ENCODE data around the gene SLC22A5. TPM values are rescaled to one million over a fixed set of nuclear protein-coding genes. Genes with fewer than 3 reads are reported as not detected.
"Not testable (repeated sequence)": the region's sequence is repeated elsewhere in the genome, so short reads cannot be mapped to it uniquely, and the experiment has no call there.

Gene SLC22A5
- total RNA-seq, 1 donor from 2014 or later: 3.4 TPM

DNA sequence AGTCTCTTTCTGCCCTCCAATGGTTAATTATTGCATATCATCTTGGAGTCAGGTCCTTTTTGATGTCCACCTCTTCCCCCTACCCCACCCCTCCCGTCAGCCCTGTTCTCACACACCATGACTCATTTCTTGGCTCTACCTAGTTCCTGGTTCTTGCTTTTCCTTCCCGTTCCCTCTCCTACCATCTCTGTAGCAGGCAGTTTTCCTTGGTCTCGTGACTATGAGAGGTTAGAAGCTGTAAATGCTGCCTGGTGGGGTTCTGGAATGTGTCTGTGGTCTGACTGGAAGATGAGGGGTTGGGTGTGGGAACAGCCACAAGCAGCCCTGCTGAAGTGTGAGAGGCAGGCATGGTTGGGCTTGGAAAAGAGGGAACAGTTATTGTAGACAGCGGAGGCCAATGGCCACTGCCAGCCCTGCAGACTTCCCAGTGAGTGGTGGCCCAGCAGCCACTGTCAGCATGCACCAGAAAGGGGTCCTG, 18.2 kb downstream of the SLC22A5 start:
- DNase-seq (ENCODE audit: low read depth in 2 of 2): peak; percentile 88 to 97

DNA sequence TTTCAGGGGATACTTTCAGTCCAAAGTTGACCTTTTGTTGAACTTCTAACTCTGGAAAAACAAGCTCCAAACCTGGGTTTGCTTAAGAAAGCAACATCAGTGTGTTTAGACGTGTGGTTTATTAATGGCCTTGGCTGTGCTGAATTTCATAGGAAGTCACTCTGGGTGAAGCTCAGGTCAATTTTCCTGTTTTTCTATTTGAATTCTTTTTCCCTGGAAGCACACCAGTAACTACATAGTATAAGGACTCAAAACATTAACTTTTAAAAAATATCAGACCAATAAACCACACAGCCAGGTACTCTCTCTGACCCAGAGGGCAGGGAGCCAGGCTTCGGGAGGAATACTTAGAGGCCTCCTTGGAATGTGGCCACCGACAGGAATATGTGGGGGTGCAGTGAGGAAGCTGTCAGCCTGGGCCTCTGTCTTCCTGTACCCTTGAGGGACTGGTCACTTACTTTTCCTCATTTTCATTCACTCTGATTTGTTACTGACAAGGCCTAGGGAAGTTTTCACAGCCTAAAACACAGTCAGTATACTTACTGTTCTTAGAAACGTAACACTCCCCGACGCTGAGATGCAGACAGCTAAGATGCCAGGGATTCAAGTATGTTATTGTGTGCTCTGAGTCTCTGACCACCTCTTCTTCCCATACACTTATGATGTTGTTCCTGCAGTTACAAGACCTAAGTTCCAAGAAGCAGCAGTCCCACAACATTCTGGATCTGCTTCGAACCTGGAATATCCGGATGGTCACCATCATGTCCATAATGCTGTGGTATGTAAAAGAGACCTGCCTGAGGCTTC, 18.9 kb downstream of the SLC22A5 start:
- DNase-seq (ENCODE audit: low read depth in 2 of 2): peak; percentile 84 to 93

DNA sequence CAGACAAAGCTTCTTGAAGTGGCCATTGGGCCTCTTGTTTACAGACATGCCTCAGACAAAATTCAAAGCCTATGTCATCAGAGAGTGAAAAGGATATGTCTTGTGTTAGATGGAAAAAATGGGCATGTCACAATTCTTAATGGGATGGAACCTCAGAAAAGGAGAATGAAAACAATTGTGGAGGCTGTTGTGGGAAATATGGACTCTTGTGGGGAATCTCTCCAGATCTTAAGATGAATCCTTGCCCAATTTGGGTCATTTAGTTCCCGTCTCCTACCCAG, 19.5 kb downstream of the SLC22A5 start:
- no peak for DNase-seq (ENCODE audit: low read depth in 2 of 2)

DNA sequence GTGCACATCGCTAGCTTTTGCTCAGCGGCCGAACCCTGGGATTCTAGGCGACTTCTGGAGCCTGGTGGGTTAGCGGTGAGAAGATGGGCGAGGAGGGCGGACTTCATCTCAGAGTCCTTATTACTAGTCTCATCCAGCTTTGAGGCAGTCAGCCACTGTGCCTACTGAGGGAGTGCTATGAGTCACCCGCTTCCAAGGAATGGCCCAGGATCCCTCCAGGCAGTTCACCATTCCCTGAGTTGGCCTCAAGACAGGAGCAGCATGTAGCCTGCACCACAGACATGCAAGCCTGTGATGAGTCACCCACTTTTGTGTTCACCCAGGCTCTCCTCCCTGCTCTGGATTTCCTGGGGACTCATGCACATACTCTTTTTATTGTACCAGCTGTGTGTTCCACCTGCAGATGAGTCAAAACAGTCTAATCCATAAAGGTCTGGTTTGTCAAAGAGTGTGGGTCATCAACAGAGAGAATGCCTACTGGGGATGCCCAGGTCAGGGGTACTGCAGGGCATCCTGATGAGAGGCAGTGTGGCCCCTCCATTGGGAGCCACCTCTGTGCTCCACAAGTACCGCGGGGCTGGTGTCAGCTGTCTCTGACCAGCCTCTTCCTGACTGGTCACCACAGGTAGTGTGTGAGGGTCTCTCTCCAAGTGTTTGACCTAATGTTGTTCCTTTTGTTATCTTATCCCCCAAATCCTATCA, 20.2 kb downstream of the SLC22A5 start:
- peak in 1 of 2 donors; percentile 98 for DNase-seq (ENCODE audit: low read depth in 2 of 2)

DNA sequence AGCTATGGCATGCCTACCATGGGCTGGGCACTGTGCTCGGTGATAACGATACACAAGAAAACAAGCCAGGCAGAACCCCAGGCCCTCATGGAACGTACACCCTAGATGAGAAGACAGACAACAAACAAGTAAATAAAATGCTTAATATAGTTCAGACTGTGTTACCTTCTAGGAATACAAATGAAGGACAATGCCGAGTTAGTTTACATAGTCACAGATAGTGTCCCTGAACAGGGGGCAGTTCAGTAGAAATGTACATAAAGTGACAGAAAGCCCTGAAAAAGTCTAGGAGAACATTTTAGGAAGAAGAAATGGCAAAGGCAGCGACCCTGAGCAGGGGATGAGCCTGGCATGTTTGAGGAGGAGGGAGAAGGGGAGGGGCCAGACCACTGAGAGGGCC, 21.7 kb downstream of the SLC22A5 start:
- DNase-seq (ENCODE audit: low read depth in 2 of 2): no peak

DNA sequence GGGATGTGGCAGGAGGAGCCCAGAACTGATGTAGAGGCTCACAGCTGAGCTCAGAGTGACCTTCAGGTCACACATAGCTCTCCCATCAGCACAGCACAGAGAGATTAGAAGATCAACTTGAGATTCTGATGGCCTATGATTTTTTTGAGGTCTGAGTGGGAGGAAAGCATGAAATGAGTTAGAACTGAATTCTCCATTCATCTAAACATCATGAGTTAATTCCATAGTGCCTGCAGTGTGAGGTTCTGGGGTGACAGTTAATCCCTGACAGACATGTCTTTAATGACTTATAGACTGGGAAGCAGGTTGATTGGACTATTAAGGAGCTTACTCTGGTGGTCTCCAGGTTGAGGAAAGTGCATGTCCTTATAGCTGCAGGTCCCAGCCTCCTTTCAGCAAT, 22.4 kb downstream of the SLC22A5 start:
- DNase-seq (ENCODE audit: low read depth in 2 of 2): no peak

DNA sequence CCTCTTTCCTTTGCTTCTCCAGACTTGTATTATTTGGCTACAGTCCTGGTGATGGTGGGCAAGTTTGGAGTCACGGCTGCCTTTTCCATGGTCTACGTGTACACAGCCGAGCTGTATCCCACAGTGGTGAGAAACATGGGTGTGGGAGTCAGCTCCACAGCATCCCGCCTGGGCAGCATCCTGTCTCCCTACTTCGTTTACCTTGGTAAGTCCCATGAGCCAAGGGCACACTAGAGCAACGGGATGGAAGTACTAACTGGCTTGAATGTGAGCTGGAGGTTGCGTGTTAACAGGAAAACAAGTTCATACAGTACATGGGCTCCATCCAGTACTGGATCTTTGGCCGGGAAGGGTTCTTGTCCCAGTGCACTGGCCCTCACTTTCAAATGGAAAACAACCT, 22.9 kb downstream of the SLC22A5 start:
- DNase-seq (ENCODE audit: low read depth in 2 of 2): no peak

DNA sequence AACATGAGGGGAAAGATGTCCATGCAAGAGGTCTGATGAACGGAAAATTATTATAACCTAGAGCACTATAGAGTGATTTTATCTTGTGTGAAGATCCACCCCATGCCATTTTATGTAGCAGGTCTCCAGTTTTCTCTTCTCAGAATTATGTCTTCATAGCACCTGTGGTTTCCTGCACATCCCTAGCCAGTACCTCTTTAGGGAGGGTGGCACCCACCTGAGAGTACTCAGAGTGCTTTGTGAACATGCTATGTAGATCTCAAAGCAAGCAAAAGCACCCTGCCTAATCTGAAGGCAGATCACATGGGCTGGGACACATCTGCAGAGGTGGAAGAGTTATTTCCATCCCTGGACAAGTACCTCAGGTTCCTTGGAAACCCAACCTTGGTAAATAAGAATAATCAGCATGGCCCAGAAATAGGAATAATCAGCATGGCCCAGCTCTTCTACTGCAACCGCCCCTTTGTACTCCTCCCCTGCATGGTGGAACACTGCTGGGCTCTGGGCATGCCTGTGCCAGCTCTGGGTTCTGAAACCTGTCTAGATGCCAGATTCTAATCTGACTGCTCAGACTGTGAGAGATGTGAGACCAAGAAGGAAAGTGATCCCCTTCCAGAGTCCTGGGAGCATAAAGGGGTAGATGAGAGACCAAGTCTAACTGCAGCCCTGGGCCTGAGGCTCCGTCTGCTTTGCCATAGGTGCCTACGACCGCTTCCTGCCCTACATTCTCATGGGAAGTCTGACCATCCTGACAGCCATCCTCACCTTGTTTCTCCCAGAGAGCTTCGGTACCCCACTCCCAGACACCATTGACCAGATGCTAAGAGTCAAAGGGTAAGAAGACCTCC, 23.7 kb downstream of the SLC22A5 start:
- DNase-seq (ENCODE audit: low read depth in 2 of 2): no peak

DNA sequence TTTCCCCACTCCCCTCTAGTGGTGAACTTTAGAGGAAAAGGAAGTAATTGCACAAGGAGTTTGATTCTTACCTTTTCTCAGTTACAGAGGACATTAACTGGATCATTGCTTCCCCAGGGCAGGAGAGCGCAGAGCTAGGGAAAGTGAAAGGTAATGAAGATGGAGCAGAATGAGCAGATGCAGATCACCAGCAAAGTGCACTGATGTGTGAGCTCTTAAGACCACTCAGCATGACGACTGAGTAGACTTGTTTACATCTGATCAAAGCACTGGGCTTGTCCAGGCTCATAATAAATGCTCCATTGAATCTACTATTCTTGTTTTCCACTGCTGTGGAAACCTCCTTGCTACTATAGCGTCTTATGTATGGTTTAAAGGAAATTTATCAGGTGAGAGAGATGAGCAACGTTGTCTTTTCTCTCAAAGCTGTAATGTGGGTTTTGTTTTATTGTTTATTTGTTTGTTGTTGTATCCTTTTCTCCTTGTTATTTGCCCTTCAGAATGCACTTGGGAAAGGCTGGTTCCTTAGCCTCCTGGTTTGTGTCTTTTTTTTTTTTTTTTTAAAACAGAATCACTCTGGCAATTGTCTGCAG, 25.3 kb downstream of the SLC22A5 start:
- DNase-seq (ENCODE audit: low read depth in 2 of 2): no peak

DNA sequence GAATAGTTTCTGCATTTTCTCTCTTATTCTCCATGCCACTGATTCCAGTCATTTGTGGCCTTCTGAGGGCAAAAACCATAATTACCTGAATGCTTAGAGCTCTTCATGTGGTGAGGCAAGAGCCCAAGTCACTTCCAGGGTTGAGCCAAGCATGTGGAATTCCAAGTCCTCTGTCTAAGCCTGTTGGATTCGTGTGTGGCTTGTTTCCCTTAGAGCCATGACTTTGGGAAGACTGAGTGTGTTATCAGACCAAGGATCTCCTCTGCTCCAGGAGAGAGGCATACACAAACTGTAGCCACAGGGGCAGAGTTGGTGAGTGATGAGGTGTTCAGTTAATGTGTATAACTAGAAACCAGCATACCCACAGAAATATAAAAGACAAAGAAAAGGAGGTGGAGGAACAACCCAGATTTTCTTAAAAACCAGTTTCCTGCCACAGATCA, 27.1 kb downstream of the SLC22A5 start:
- no peak for DNase-seq (ENCODE audit: low read depth in 2 of 2)

DNA sequence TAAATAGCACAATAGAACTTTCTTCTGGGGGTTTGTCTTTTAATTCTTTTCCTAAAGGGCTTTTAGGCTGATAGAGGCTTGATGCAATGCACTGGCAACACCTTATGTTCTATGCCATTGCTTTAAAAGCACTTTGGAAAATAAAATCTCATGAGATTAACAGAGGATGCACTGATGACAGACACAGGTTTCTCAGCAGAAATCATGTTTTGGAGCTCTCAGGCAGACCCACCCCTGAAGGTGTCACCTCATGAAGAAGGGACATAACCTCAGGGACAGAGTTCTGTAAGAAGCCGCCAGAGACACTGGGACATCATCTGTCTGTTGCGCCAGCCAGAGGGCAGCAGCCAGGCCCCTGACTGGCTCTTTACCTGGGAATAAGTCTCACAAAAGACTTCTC, 27.7 kb downstream of the SLC22A5 start:
- DNase-seq (ENCODE audit: low read depth in 2 of 2): no peak

DNA sequence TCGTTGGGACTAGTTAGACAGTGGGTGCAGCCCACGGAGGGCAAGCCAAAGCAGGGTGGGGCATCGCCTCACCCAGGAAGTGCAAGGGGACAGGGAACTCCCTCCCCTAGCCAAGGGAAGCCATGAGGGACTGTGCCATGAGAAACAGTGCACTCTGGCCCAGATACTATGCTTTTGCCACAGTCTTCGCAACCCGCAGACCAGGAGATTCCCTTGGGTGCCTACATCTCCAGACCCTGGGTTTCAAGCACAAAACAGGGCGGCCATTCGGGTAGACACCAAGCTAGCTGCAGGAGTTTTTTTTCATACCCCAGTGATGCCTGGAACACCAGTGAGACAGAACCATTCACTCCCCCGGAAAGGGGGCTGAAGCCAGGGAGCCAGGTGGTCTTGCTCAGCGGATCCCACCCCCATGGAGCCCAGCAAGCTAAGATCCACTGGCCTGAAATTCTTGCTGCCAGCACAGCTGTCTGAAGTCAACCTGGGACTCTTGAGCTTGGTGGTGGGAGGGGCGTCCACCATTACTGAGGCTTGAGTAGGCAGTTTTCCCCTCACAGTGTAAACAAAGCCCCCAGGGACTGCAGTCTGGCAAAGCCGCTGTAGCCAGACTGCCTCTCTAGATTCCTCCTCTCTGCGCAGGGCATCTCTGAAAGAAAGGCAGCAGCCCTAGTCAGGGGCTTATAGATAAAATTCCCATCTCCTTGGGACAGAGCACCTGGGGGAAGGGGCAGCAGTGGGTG, 28.6 kb downstream of the SLC22A5 start:
- not testable (repeated sequence) for DNase-seq (ENCODE audit: low read depth in 2 of 2)

DNA sequence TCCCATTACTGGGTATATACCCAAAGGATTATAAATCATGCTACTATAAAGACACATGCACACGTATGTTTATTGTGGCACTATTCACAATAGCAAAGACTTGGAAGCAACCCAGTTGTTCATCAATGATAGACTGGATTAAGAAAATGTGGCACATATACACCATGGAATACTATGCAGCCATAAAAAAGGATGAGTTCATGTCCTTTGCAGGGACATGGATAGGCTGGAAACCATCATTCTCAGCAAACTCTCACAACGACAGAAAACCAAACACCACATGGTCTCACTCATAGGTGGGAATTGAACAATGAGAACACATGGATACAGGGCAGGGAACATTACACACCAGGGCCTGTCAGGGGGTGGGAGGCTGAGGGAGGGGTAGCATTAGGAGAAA, 34.5 kb downstream of the SLC22A5 start:
- not testable (repeated sequence) for DNase-seq (ENCODE audit: low read depth in 2 of 2)

DNA sequence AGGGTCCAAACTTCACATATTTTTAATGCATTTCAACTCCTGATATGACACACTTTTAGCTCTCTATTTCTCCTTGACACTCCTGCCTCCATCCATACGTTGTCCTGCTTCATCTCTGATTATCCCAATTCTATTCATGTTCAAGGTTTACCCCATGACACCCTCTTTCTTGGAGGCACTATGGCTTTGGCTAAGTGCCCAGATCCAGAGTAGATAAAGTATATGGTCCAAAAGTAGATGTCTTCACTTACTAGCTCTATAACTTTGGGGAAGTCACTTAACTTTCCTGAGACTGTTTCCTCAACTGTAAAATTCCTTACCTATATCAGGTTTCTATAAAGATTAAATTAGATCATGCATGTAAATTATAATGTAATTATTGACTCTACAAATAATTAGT, 36.1 kb downstream of the SLC22A5 start:
- DNase-seq (ENCODE audit: low read depth in 2 of 2): no peak

DNA sequence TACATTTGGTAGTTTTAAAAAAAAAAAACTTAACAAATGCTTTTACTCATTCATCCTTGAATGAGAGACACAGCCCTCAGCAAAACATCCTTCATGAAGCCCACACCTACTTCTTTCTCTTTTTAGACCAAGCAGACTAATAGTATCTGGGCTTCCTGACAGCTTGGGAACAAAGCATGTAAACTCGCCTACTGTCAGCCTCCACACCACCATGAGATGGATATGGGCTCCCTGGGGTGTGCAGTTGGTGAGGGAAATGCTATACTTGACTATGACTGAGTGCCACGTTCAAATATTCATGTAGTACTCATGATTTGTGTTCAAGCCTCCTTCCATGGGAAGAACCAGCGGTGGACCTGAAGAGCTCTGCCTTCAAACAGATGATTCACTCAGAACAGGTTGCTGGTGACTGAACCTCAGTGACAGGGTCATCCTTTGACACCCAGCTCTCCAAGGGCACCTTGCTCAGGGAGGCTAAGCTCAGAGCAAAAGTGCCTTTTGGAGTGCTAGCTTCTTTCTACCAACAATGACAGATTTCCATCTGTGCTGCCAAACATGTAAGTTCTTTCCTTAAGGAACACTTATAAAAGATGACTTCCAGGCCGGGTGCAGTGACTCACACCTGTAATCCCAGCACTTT, 36.8 kb downstream of the SLC22A5 start:
- DNase-seq (ENCODE audit: low read depth in 2 of 2): no peak

DNA sequence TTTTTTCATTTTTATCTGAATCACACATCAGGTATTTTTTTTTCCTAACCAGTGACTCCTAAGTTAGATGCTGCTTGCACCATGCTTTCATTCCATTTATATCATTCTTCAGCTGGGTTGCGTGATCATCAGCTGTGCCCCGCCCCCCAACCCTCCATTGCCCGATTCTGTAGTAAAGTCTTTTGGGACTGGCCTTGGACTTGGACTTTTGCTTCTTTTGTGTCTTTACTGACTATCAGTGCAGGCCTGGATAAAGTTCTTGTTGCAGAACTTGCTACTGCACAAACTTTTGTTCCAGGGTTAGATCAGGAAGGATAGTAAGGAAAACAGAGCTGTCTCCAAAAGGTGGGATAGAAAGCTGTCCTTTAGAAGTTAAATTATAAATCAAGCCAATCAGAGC, 38.5 kb downstream of the SLC22A5 start:
- DNase-seq (ENCODE audit: low read depth in 2 of 2): no peak

DNA sequence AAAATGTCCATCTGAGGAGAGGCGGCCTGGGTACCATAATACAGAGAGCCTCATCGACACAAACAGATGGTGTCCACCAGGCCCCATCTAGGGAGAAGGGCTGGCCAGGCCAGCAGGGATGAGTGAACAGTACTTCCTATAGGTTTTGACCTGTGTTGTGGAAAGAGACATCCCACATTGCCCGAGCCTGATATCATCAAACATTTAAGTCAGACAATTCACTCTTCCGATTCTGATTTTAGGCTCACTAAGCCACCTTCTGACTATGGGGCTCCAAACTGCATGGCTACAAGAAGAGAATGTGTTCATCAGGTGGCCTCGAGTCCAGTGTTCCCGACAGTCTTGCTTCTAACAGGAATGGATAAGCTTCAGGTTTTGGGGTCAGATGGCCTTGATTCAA, 38.9 kb downstream of the SLC22A5 start:
- peak in 1 of 2 donors; percentile 52 for DNase-seq (ENCODE audit: low read depth in 2 of 2)

DNA sequence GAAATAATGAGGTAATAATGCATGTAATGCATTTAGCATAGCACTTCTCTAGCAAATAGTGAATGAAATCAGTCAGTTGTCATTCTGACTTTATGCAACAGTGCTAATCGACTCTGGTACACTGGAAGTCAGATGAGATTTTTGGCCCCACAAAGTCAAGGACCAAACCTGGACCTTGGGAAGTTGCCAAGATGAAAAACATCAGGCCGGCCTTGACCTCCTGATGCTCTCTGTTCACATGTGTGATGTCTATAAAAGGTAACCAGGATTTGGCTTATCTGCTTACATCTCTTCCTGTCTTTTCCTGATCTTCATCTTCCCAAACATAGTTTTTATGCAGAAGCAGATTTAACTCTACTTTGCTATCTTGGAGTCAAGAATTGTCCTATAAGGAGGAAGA, 39.5 kb downstream of the SLC22A5 start:
- DNase-seq (ENCODE audit: low read depth in 2 of 2): no peak

DNA sequence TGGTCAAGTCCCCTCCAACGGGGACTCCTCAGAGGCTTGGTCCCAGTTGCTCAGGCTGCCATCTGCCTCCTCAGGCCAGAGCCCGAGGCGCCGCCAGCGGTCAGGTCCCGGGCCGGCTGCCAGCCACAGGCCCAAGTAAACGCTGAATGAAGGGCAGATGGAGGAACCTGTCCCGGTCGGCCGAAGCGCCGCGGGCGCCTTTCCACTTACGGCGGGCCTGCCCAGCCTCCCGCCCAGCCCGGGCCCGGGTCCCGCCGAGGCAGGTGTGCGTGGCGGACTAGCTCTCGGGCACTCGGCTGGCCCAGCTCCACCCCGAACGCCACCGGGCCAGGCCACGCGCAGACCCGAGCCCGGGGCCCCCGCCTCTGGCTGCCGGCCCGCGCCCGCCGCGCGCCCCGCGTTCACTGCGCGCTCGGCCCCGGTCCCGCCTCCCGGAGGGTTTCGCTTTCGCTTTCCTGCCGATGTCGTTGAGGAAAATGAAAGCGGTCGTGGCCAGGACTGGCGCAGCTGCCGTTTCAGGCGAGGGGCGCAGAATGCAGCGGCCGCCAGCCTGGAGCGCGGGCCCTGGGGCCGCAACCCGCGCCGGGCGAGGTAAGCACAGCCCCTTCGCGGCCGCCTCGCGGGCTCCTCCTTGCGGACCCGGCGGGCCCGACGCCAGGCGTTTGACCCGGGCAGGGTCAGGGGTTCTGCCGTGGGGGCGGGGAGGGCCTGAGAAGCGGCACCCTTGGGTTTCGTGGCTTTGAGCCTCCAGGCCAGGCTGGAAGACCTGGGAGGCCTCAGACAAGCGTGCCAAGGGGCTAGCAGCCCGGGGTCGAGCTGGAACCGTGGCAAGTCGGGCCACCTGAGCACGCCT, 41.2 kb downstream of the SLC22A5 start:
- DNase-seq (ENCODE audit: low read depth in 2 of 2): peak; percentile 85 to 88
